ENCODE data around the gene DIP2A. TPM values are rescaled to one million over a fixed set of nuclear protein-coding genes. Genes with fewer than 3 reads are reported as not detected.

DIP2A gene
- total and polyA plus RNA-seq, 2 of the 13 experiments (the other 11 are each of a cell fraction or from before 2014, with no cell fraction given): 18.5 to 37.6 TPM

GRCh38 chr21:46581780-46582307 is 123.2 kb downstream of the DIP2A start (continued):
- TF ChIP-seq GMEB1 (CRISPR knock-in tag; IDR thresholded peaks at IDR 0.05; ENCODE audit: borderline replicate concordance): peak; percentile 14; the same call in 1 of the 2 replicates
- 0 out of 2 replicates have a peak, but pooled peaks have one; percentile 34 for TF ChIP-seq ZNF430 (CRISPR knock-in tag; IDR thresholded peaks at IDR 0.05)
- TF ChIP-seq WIZ (CRISPR knock-in tag; IDR thresholded peaks at IDR 0.05): peak; percentile 85; the same call in 1 of the 2 replicates
- TF ChIP-seq AKNA (CRISPR knock-in tag; IDR thresholded peaks at IDR 0.05; ENCODE audit: borderline replicate concordance): no peak
- TF ChIP-seq TFDP1 (CRISPR knock-in tag; IDR thresholded peaks at IDR 0.05; ENCODE audit: borderline replicate concordance): no peak
- TF ChIP-seq ZNF496 (CRISPR knock-in tag; IDR thresholded peaks at IDR 0.05; ENCODE audit: insufficient replicate concordance): no peak
- TF ChIP-seq NPAS2 (CRISPR knock-in tag; IDR thresholded peaks at IDR 0.05; ENCODE audit: borderline replicate concordance): no peak
- no peak for TF ChIP-seq ZFP62 (CRISPR knock-in tag; IDR thresholded peaks at IDR 0.05)
- no peak for TF ChIP-seq ZBTB20 (CRISPR knock-in tag; IDR thresholded peaks at IDR 0.05; ENCODE audit: borderline replicate concordance, low read depth)
- TF ChIP-seq HMGXB3 (CRISPR knock-in tag; IDR thresholded peaks at IDR 0.05; ENCODE audit: borderline replicate concordance): no peak

Data from HepG2 (cell line).